HTR-8/SVneo (cell line): ENCODE measurements around the gene HINT2.
A peak's percentile ranks its signal among the peaks of the same experiment; 100 is the strongest.

ENCODE experiments used
- DNase-seq: peaks from one replicate; pipeline ENCODE4 v3.0.0; 2011; ENCODE audit warnings: low spot score, mixed read lengths; ENCODE audit not compliant: insufficient read length
- FAIRE-seq: peaks from 2 replicates; lab custom pipeline; 2011; peaks lifted over from hg19 to GRCh38; lab: Jason Lieb, UNC

The HINT2 gene

DNA sequence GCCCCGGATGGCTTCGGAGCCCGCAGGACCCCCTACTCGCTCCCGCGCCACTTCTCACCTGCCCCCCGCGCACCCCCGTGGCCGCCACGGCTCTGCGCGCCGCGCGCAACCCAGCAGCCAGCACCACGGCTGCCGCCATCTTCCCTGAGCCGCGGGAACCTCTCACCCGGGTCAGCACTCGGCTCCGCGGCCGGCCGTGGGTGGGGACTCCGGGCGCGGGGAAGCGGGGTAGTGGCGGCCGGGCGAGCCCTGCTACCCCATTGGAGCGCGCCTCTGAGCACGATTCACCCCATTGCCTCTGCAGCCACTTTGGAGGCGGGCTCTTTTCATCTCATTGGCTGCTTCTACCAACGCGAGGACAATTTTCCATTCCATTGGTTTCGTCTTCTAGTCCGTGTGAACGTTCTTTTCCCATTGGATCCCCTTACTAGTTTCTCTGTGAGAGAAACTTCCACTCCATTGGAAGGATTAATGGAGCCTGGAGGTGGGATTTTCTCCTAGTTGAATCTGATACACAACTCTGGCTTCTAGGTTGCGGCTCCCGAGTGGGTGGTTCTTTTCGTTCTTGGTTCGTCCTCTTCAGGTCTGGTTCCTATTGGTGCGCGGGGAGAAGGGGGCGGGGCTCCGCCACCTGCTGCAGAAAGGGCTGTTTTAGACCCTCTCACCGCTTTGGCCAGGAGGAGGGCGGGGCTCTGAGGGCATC lies at the start of gene HINT2:
Gene HINT2 (minus strand): TSS at position 202 of the 703 bp plus-strand sequence. CDS start 63 bp downstream, at position 139.
- FAIRE-seq, result no peak
- peak; percentile 88 for DNase-seq

- DNase-seq (no peak), FAIRE-seq (no peak)
Observed at GRCh38 chr9:35863583-35863982, 48.7 kb upstream of the HINT2 start.

GRCh38 chr9:35862328-35862727 lies 47.5 kb upstream of the HINT2 start:
- no peak for FAIRE-seq
- no peak for DNase-seq

DNA sequence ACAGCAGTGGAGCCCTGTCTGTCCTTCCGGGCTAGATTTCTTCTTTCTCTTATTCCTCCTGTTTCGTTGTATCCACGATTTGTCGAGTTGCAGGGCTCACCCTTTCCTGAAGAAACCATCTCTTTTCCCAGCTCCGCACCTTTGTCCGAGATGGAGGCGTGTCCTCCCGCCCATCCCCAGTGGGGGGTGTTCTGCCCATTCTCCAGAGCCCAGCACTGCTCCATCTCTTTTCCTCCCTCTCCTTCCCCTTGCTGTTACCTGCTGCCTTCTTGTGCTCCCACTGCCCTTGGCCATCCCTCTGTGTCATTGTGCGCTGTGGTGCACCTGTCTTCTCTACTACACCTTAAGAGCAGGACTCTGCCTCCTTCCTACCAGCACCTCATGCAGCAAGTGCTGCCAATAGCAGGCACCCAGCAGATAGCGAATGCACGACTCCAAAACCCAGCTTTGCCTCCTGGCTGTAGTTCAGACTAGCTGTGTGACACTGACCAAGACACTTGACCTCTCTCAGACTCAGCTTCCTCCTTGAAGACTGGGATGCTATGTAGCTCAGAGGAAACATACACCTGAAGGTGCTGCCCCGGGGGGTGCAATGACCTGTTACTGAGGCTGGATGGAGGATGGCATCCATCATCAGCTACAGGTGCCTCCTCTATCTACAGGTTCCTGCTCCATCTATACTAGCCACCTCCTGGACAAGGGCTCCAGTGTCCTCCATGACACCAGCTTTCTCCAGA lies 46.5 kb upstream of the HINT2 start:
- no peak for DNase-seq
- FAIRE-seq, result no peak

DNA sequence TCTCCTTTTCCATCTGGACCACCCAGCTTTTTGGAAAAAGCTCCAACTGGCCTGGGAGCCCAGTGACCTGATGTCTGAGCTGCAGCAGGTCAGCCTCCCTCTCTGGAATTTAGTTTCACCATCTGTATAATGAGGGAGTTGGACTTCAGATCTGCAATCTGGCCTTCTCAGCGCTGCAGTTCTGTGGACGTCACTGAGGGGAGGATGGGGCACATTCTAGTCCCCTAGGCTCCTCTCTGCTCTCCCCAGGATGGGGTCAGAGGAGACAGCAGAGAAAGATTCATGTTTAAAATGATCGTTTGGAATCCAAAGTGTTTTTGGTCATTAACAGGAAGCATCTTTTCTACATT lies 45.1 kb upstream of the HINT2 start:
- no peak for DNase-seq
- no peak for FAIRE-seq

GRCh38 chr9:35859310-35859989 lies 44.6 kb upstream of the HINT2 start:
- FAIRE-seq (no peak), DNase-seq (no peak)

GRCh38 chr9:35858458-35858857 lies 43.6 kb upstream of the HINT2 start:
- DNase-seq, result no peak
- FAIRE-seq, result no peak

- no peak for FAIRE-seq
Observed at GRCh38 chr9:35856882-35857281, 42.0 kb upstream of the HINT2 start.

DNA sequence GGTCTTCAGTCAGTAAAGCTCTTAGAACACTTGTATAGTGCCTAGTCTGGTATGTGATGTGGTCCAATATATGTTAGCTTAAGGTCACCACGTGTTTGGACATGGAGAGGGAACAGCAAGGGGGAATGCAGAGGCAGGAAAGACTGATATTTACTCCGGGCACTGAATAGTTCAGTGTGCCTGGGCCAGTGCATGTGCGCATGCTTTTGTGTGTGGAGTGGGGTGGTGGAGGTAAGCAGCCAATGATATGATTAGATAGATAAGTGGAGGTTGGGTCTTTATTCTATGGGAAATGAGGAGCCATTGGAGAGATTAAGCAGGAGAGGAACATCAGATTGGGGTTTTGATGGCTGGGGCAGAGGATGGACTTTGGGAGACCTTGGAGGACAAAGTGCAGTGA lies 41.4 kb upstream of the HINT2 start:
- FAIRE-seq (no peak), DNase-seq (no peak)

More at GRCh38 chr9:35856882-35857281, 42.0 kb upstream of the HINT2 start:
- DNase-seq, result no peak

DNA sequence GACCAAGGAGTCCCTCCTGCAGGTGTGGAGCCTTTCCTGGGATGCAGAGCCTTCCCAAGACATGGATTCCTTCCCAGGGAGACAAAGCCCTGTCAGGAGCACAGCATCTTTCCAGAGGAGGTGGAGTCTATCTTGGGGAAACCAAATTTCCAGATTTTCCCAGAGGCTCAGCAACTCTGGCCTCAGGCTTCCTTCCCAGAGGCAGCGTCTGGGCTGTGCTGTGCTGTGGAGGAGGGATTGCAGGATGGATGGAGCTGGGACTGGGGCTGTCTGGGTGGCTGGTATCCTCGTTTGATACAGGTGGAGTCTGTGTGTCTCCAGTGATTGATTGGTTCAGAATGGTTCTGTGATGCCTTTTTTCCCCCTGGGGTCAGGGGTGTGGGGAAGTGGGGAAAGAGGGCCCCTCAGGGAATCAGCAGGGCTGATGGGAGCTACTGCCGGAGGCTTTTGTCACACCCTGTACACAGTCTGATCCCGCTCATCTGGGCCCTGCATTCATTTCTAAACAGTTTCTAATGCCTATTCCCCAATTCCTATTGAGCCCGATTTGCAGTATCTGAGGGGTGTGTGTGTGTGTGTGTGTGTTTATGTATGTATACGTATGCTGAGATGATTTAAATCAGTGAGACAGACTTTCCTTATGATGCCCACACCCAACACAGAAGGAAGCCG lies 39.4 kb upstream of the HINT2 start:
- no peak for FAIRE-seq
- no peak for DNase-seq

GRCh38 chr9:35852876-35853865 lies 38.3 kb upstream of the HINT2 start:
- no peak for FAIRE-seq
- DNase-seq, result no peak

- FAIRE-seq, result no peak
- no peak for DNase-seq
Observed at GRCh38 chr9:35852267-35852815, 37.5 kb upstream of the HINT2 start.

DNA sequence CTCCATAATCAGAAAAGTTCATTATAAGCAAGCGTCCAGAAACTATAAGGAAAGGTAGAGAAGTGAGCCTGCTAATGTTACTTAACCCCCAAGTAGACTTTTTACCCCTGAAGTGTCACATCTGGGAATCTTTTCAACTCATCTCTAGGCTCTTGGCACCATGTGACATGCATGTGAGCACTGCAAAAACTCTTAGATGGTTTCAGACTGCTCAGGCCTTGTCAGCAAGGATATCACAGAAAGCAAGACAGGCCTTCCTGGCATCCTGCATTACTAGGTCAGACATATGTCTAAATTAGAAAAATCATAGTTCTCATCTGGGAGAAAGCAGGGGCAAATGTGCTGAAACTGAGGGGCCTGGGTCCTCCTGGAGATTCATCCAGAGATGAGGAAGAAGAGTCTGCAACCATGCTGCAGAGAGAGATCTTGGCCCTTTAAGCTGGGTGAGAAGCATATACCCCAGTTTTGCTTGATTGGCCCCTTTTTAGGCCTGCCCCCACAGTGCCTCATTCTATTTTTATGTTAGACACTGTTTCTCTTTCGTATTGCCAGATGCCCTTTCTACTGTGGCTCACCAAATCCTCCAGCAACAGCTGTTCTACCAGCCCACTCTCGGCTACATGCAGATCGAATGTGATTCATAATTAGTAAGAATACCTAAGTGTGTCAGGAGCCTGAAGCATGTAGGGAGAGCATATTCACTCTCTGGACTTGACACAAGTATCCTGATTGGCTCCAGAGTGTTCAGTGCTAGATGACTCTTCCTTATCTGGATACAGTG lies 33.1 kb upstream of the HINT2 start:
- DNase-seq (no peak), FAIRE-seq (no peak)

- FAIRE-seq (no peak), DNase-seq (no peak)
Observed at GRCh38 chr9:35845824-35846771, 31.3 kb upstream of the HINT2 start.

DNA sequence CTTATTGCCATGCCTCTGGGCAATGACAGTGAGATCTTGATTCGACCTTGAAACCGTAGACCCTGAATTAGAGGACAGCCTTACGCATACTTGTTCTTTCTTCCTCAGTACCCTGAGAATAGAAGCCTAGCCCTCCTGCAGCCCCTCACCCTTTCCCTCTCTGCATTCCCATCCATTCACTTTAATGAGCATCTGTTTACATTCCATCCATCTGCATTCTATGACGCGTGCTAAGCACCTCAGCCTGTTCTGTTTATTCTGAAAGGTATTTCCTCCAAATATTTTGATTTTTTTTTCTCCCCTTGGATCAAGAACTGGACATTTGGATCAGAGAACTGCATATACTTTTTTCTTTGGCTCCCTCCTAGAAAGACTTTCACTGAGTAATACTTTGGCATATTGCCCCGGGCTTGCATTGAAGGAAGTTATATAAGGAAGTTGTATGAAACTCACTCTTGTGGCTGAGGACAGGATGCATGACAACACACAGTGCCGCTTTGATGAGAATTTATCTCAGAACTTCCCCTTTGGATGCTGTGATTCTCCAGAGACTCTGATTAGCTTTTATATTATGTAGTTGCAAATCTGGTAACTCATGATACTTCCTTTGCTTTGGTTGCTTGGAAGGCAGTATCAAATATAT lies 29.9 kb upstream of the HINT2 start:
- peak; percentile 27 for DNase-seq
- no peak for FAIRE-seq

GRCh38 chr9:35842795-35843194 lies 28.0 kb upstream of the HINT2 start:
- FAIRE-seq (no peak), DNase-seq (no peak)
